Measurements from ENCODE around the gene TULP4.

GRCh38 chr6:158366363-158366762 is 54.1 kb downstream of the TULP4 start:
- TF ChIP-seq EZH2phosphoT487 (IDR thresholded peaks at IDR 0.05; ENCODE audit: borderline replicate concordance, low read length) (no peak), CTCF (conservative IDR thresholded peaks at IDR 0.05; ENCODE audit: low read depth, low read length) (no peak)

All from PC-3 (cell line).